Measurements from ENCODE around the gene UBR3.

GRCh38 chr2:169906731-169907130 is 79.5 kb downstream of the UBR3 start:
- TF ChIP-seq EP300 (conservative IDR thresholded peaks at IDR 0.05; ENCODE audit: poor library complexity, severe bottlenecking) (no peak), CTCF (IDR thresholded peaks at IDR 0.05; ENCODE audit: poor library complexity, severe bottlenecking) (no peak), EZH2 (IDR thresholded peaks at IDR 0.05; ENCODE audit: borderline replicate concordance, insufficient read depth, low read length, poor library complexity, severe bottlenecking) (no peak), REST (IDR thresholded peaks at IDR 0.05; ENCODE audit: borderline replicate concordance) (no peak), POLR2AphosphoS5 (IDR thresholded peaks at IDR 0.05) (no peak)
